Heart left ventricle (tissue), 13 donors: ENCODE measurements around the gene CAMK2D.

Source experiments
- POLR2A ChIP-seq, 2 donors: fragments of 450-650 bp; IDR thresholded peaks; one replicate each; pipeline ENCODE4 v1.6.1; 2017; ENCODE audit warnings: antibody characterized with exemption in 2 of 2, mild to moderate bottlenecking in 2 of 2, moderate library complexity in 2 of 2
- TF ChIP-seq, protein P1 (sequence below), 12 donors: fragments of 200-600 bp; sonication (generic) in 4 of 12; IDR thresholded peaks; one replicate each; pipeline versions ENCODE4 v1.5.0 to v1.8.0; 2018 to 2022; ENCODE audit warnings: antibody characterized with exemption in 12 of 12, mild to moderate bottlenecking in 5 of 12
- donor health status: ischemic (EF 13 %, LVEDD 7.1; RV severe dilation, severe dysfunction).
- donor health status: DM: no; HTN: yes; CAD: no.
- donor health status: DM: no; HTN: no; CAD: no.
- donor health status: ischemic (EF 25% LVEDD 6.9; RV normal size, moderate dysfunction).
- donor health status: ischemic (EF 25% LVEDD 5.7; RV mildly dilated, moderate dysfunction).
- donor health status: ischemic (EF 35%, LVEDD 5.7; RV mildly dilated, moderate dysfunction).
- donor health status: nonischemic (EF 11% LVEDD 7.7; RV severe dilation, severe dysfunction).
- donor health status: DM: yes; HTN: yes; CAD: no.
- donor health status: PGD.
- donor health status: ischemic (EF 29% LVEDD 5.4; RV normal size, mild dysfunction).
- donor health status: nonischemic (EF 23%, LVEDD 6.1; RV moderate dilation, normal function).

DNA sequence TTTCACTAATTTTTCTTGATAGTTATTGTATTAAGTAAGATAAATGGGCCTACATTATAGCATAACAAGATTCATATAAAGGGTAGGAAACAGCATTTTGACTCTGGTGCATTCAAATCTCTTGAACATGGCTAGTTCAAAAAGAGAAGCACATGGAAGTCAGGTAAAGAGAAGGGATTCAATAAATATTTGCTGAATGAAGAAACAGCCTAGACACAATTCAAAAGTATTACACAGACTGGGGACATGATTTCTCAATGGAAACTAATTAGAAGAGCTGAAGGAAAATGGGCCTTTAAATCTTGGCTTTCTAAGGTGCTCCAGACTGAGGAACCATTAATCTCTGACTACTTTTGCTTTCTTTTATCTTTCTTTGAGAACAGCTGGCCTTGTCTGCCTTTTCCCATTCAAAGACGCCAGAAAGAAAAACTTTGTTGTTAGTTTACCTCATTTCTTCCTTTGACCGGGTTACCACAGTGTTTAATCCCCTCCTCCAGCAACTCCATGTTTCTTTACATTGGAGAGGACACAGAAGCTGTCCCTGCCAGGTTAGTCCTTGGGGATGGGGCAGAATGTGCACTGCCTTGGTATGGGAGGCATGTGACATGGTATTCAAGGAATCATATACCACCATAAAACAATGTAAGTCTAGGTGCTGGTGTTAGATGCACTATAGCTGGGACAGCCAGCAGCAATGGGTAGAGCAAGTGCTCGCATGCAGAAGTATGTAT lies 264.2 kb downstream of the CAMK2D start:
- TF ChIP-seq POLR2A (IDR thresholded peaks at IDR 0.05): no peak
- TF ChIP-seq, protein P1, sequence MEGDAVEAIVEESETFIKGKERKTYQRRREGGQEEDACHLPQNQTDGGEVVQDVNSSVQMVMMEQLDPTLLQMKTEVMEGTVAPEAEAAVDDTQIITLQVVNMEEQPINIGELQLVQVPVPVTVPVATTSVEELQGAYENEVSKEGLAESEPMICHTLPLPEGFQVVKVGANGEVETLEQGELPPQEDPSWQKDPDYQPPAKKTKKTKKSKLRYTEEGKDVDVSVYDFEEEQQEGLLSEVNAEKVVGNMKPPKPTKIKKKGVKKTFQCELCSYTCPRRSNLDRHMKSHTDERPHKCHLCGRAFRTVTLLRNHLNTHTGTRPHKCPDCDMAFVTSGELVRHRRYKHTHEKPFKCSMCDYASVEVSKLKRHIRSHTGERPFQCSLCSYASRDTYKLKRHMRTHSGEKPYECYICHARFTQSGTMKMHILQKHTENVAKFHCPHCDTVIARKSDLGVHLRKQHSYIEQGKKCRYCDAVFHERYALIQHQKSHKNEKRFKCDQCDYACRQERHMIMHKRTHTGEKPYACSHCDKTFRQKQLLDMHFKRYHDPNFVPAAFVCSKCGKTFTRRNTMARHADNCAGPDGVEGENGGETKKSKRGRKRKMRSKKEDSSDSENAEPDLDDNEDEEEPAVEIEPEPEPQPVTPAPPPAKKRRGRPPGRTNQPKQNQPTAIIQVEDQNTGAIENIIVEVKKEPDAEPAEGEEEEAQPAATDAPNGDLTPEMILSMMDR (IDR thresholded peaks at IDR 0.05): no peak
